Stimulated activated CD4-positive, alpha-beta T cell treated with anti-CD3 and anti-CD28 coated beads, TNF-alpha, amount 100 ng/mL, for 48 hours (primary cell): ENCODE results near the gene FAU.
"Not testable (repeated sequence)": the region's sequence is repeated elsewhere in the genome, so short reads cannot be mapped to it uniquely, and the experiment has no call there.

Experiments used
- DNase-seq, 3 donors: peaks; one replicate each; pipeline ENCODE4 v3.0.0-alpha.2; 2020; ENCODE audit warnings: low read depth in 3 of 3

The FAU gene

GRCh38 chr11:65121865-65122696 is at the start of gene FAU, which contains the start of gene MRPL49:
Gene FAU (minus strand): TSS chr11:65122134. CDS start chr11:65121813, 321 bp downstream.
Gene MRPL49 (plus strand): TSS chr11:65122321. CDS start chr11:65122347, 26 bp downstream.
- peak; percentile 97 to 99 (median 98) for DNase-seq

- no peak for DNase-seq
Measured at GRCh38 chr11:65170058-65170534, 48.2 kb upstream of the FAU start, which contains the start of gene SPDYC. Gene SPDYC (plus strand): TSS chr11:65170233. CDS start chr11:65171358, 1,125 bp downstream.

GRCh38 chr11:65169164-65169641 is 47.3 kb upstream of the FAU start:
- no peak for DNase-seq

DNA sequence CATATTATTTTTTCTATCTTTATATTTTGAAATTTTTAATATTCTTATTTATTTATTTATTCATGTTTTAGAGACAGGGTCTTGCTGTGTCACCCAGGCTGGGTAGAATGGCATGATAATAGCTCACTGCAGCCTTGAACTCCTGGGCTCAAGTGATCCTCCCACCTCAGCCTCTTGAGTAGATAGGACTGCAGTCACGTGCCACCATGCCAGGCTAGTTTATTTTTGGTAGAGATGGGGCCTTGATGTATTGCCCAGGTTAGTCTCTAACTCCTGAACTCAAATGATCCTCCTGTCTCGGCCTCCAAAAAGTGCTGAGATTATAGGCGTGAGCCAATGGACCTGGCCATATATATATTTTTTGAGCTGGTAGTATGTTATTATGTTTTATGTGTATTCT is 45.7 kb upstream of the FAU start:
- no peak for DNase-seq

GRCh38 chr11:65166893-65167292 is 45.0 kb upstream of the FAU start:
- DNase-seq: no peak

DNA sequence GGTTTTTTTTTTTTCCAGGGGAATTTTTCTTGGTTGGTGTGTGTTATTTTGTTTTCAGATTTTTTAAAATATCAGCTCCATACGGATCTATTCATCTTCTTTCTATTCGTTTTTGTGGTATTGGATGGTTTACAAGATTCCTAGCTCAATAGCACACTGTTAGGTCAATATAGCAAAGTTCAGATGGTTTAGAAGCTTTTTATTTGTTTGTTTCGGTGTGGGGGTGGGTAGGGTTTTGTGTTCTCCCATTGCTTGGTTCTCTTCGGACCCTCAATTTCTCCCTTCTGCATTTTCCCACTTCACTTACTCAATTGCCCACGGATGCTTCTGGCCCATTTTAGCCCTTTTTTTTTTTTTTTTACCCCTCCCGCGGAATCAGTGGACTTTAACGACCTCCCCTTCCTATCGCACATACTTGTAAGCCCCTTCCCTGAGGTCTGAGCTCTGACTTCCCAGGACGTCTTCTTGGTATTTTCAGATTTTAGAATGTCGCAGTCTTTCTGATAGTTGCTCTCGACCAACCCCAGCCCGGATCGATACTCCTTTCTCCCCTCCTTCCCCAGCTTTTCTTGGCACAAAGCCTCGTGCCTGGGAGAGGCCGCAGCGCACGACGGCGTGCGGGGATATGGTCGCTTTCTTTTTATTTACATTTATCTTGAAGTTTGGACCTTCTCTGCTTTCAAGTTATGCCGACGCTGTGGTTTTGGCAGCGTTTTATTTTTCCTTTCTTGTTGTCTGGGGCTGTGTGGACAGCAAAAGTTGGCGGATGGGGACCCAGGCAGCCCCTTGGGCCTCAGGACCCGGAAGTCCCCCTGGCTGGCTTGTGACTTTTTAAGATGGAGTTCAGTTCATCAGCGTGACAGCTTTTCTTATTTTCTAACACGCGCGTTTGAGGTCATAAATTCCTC is 43.7 kb upstream of the FAU start:
- DNase-seq: no peak

- DNase-seq: no peak
Measured at GRCh38 chr11:65163684-65164083, 41.8 kb upstream of the FAU start.

DNA sequence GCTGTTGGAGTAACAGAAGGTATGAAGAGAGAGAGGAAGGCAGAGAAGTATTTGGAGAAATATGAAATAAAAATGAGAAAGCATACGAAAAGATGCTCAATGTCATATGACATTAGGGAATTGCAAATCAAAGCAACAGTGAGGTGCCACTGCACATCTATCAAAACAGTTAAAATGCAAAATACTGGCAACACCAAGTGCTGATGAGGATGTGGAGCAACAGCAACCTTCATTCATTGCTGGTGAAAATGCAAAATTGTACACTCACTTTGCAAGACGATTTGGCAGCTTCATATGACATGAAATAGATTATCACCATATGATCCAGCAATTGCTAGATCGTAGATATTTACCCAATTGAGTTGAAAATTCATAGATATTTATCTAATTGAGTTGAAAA is 38.7 kb upstream of the FAU start:
- no peak for DNase-seq

- DNase-seq: no peak
Measured at GRCh38 chr11:65159012-65159411, 37.1 kb upstream of the FAU start.

- no peak for DNase-seq
Measured at GRCh38 chr11:65157336-65157735, 35.4 kb upstream of the FAU start.

DNA sequence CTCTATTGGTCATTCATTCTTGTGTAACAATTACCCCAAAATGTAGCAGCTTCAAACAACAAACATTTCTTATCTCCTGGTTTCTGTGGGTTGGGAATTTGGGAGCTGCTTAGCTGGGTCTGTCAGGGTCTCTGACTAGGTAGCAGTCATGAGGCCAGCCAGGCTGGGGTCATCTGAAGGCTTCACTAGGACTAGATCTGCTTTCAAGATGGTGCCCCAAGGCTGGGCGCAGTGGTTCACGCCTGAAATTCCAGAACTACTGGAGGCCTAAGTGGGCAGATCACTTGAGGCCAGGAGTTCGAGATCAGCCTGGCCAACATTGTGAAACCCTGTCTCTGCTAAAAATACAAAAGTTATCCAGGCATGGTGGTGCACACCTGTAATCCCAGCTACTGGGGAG is 35.0 kb upstream of the FAU start:
- no peak for DNase-seq

- no peak for DNase-seq
Measured at GRCh38 chr11:65156256-65156655, 34.3 kb upstream of the FAU start.

- no peak for DNase-seq
Measured at GRCh38 chr11:65152122-65152521, 30.2 kb upstream of the FAU start.

DNA sequence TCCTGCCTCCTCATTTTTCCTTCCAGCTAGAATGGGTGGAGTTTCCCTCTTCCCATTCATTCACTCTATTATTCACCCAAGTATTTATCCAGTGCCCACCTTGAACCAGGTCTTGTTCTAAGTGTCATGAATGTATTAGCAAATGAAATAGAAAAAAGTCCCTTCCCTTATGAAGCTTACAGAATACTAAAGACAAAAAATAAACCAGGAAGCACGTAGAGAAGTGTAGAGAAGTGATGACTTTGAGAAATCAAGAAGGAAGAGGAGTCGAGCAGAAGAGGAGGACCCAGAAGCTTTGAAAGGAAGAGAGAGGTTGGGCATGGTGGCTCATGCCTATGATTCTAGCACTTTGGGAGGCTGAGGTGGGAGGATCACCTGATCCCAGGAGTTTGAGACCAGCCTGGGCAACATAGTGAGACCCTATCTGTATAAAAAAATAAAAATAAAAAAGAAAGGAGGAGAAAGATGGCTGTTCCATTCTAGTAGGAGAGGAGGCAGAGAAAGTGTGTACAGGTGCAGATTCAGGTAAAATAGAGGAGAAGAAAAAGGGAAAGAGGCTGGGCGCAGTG is 29.5 kb upstream of the FAU start:
- DNase-seq: no peak

DNA sequence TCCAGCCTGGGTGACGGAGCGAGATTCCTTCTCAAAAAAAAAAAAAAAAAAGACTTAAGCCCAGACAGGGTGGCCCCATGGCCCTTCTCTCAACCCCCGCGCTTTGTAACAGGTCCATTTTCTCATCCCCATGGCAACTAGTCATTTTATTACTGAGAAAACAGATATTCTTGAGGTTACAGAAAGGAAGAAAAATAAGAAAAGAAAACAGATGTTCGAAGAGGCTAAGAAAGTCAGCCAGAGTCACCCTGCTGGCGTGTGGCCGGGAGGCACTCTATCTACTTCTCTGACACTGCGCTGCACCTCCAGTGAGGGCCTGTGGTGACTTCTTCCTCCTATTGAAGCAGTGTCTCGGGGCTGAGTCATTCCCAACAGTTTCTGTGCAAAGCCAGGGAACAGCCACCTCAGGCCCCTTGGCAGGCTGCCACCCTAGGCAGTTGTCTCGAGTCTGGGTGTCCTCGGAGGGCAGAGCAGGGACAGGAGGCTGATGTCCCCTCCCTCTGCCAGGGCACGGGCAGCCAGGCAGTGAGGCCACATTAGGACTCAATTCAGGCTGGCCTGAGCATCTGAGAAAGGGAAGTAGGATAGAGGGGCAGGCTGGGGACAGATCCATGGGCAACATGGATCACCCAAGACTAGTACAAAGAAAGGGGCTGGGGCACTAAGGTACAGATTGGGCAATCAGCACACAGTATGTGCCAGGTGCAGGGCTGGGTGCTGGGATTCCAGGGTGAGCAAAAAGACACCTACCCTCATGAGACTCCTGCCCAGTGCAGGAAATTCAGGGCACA is 28.8 kb upstream of the FAU start:
- DNase-seq: peak in 1 of 3 donors; percentile 49

DNA sequence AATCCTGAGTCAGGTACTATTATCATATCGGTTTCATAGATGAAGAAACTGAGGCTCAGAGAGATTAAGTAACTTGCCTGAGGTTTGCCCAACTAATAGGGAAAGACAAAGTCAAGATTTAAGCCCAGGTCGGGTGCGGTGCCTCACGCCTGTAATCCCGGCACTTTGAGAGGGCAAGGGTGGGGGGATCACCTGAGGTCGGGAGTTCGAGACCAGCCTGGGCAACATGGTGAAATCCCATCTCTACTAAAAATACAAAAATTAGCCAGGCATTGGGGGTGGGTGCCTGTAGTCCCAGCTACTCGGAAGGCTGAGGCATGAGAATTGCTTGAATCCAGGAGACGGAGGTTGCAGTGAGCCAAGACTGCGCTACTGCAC is 28.2 kb upstream of the FAU start:
- not testable (repeated sequence) for DNase-seq

DNA sequence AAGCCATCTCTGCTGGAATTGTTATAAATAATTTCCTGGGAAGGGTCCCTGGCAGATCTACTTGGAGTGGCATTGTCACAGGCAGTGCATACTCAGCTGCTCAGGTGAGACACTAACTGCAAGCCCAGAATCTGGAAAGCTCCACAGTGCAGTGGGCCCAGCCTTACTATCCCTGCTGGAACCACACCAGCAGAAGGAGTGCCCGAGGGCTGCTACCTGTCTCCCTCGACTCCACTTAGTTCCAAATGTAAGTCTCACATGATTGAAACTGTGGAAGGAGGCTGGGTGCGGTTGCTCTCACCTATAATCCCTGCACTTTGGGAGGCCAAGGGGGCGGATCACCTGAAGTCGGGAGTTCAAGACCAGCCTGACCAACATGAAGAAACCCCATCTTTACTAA is 26.7 kb upstream of the FAU start:
- DNase-seq: no peak

DNA sequence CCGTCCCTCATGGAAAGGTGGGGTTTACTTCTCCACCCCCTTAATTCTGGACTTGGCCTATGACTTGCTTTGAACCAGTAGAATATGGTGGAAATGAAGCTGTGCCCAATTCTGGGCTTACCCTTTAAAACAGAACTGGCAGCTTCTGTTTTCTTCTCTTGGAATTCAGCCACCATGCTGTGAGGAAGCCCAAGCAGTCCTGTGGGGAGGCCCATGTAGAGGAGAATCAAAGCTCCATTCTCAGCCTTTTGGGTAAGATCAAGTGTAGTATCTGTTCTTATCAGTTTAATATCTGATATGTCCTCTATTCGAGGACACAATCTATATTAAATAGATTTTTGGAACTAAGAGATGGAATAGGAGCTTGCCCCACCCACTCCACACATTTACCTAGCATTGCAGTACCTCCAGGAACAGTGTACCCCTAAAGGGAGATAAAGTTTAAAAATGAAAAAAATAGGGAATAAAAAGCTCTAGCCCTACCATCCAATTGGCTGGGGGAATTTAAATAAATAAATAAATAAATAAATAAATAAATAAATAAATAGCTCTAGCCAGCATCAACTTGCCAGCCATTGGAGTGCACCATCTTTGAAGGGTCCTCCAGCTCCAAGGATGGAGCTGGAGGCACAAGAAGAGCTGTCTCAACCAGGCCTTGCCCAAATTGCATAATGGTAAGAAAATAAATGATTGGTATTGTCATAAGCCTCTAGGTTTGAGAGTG is 25.6 kb upstream of the FAU start:
- no peak for DNase-seq

- DNase-seq: no peak
Measured at GRCh38 chr11:65141896-65142494, 20.1 kb upstream of the FAU start.

- no peak for DNase-seq
Measured at GRCh38 chr11:65136515-65137096, 14.7 kb upstream of the FAU start.
